RWPE2 (cell line): Measurements from ENCODE around the gene TTYH2.

ENCODE experiments used
- ATAC-seq: fragments of 200-7000 bp; cut with Tn5 transposase; 3 replicates; pipeline ENCODE4 v1.9.1; 2021; ENCODE audit warnings: low read depth
- DNase-seq: peaks from one replicate; pipeline ENCODE4 v3.0.0-alpha.2; 2020; ENCODE audit warnings: low spot score
- H3K27ac ChIP-seq: fragments of 450-650 bp; 2 replicates; pipeline ENCODE4 v1.5.1; 2017; ENCODE audit warnings: mild to moderate bottlenecking; ENCODE audit not compliant: poor library complexity, severe bottlenecking
- H3K27me3 ChIP-seq: fragments of 250-450 bp; sonication (Bioruptor Pico); 2 replicates; pipeline ENCODE4 v1.5.1; 2021; ENCODE audit warnings: mild to moderate bottlenecking, moderate library complexity; ENCODE audit not compliant: insufficient read depth, poor library complexity, severe bottlenecking
- H3K36me3 ChIP-seq: fragments of 250-450 bp; sonication (Bioruptor Pico); 2 replicates; pipeline ENCODE4 v1.5.1; 2020; ENCODE audit warnings: low read depth, mild to moderate bottlenecking, moderate library complexity
- H3K4me1 ChIP-seq: fragments of 250-450 bp; sonication (Bioruptor Pico); 2 replicates; pipeline ENCODE4 v1.5.1; 2021; ENCODE audit warnings: mild to moderate bottlenecking, moderate library complexity; ENCODE audit not compliant: insufficient read depth, poor library complexity, severe bottlenecking
- H3K4me3 ChIP-seq: fragments of 250-450 bp; sonication (Bioruptor Pico); 2 replicates; pipeline ENCODE4 v1.5.1; 2021; ENCODE audit warnings: mild to moderate bottlenecking, moderate library complexity; ENCODE audit not compliant: severe bottlenecking
- H3K9me3 ChIP-seq: fragments of 250-450 bp; sonication (Bioruptor Pico); 2 replicates; pipeline ENCODE4 v1.5.1; 2021; ENCODE audit warnings: mild to moderate bottlenecking, moderate library complexity; ENCODE audit not compliant: severe bottlenecking
- CTCF ChIP-seq: fragments of 450-650 bp; IDR thresholded peaks from one replicate; pipeline ENCODE4 v1.5.1; 2017; ENCODE audit warnings: mild to moderate bottlenecking, moderate library complexity; ENCODE audit not compliant: poor library complexity, severe bottlenecking

TTYH2 gene

GRCh38 chr17:74210191-74211140 is 2.9 kb upstream of the TTYH2 start:
- peak; percentile 35 for ATAC-seq
- peaks cover 26% of the 10 kb centered on the region for H3K4me1 ChIP-seq
- peaks cover 54% of the 10 kb centered on the region for H3K36me3 ChIP-seq
- no peaks in the 10 kb centered on the region for H3K27me3 ChIP-seq
- H3K4me3 ChIP-seq, result no peak overlapping the region
- H3K9me3 ChIP-seq, result no peaks in the 10 kb centered on the region
- peak overlapping the region; percentile 4 for H3K27ac ChIP-seq
- peak; percentile 95 for TF ChIP-seq CTCF
- DNase-seq, result no peak

DNA sequence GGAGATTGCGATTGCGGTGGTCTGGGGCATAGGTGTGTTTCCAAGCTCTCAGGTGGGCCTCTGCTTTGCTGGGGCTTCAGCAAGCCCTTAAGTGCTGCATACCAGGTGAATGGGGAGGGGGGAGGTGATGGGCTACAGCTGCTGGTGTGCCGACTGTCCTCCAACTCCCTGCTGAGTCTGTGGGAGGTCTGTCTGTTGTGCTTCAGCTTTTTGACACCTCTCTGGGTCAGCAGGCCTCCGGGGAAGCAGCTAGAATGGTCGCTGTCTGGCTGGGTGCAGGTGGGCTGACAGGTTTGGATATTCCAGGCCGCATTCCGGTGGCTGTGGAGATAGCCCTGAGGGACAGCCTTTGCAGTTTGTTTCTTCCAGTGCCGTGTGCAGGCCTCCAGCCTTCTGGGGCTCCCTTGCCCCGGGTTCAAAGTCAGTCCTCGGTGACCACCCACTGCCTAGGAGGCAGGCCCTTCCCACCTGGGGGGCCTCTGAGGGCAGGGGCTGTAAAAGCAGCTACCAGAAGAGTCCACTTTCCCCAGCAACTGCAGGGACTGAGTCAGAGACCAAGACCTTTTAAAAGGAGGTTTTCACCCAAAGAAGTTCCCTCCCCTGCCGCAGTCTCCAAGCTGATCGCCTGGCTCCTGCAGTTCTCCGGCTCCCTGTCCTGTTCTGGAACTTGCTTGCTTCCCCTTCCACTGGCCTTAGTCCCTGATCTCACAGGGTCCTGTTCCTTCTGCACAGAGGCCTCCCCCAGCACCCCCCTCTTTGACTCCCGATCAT is 2.0 kb upstream of the TTYH2 start:
- H3K4me3 ChIP-seq, result no peak overlapping the region
- H3K27me3 ChIP-seq, result no peaks in the 10 kb centered on the region
- peaks cover 20% of the 10 kb centered on the region for H3K4me1 ChIP-seq
- TF ChIP-seq CTCF, result no peak
- ATAC-seq (peak; percentile 2; the same call in 2 of the 3 replicates), DNase-seq (no peak)
- peak overlapping the region; percentile 4 for H3K27ac ChIP-seq
- no peaks in the 10 kb centered on the region for H3K9me3 ChIP-seq
- H3K36me3 ChIP-seq, result peaks cover 45% of the 10 kb centered on the region

GRCh38 chr17:74211912-74212208 is 1.5 kb upstream of the TTYH2 start:
- H3K4me1 ChIP-seq, result peaks cover 20% of the 10 kb centered on the region
- no peaks in the 10 kb centered on the region for H3K9me3 ChIP-seq
- ATAC-seq, result 0 out of 3 replicates have a peak, but pooled peaks have one; percentile 0
- H3K36me3 ChIP-seq, result peaks cover 42% of the 10 kb centered on the region
- no peak overlapping the region for H3K4me3 ChIP-seq
- H3K27ac ChIP-seq, result no peak overlapping the region
- no peak for DNase-seq
- TF ChIP-seq CTCF, result no peak
- H3K27me3 ChIP-seq, result no peaks in the 10 kb centered on the region

- Histone ChIP-seq H3K4me1 (peaks cover 20% of the 10 kb centered on the region), H3K9me3 (no peaks in the 10 kb centered on the region), H3K27ac (no peak overlapping the region), H3K27me3 (no peaks in the 10 kb centered on the region), H3K36me3 (peaks cover 37% of the 10 kb centered on the region), H3K4me3 (peak overlapping the region; percentile 34)
- ATAC-seq (peak; percentile 1; the same call in 2 of the 3 replicates), DNase-seq (no peak)
- no peak for TF ChIP-seq CTCF
Measured at GRCh38 chr17:74212209-74212912, 1.0 kb upstream of the TTYH2 start.
